ENCODE data around the gene ENPP1.

DNA sequence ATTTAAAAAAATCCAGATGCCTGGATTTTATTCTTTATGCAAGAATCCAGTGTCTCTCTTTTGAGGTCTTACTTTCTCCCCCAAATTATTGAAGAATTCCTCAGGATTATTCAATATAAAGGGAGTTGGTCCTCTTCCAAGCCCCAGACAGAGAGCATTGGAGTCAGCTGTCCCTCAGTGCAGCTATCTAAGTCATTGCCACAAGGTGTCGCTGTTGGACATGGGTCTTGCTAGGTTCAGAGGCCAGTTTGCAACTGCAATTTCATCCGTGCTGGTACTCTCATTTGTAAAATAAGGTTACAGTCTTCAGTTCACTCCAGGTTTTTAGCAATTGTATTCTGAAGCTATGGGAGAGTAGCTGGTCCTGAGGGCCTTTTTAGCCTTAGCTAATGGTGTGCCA is 115.5 kb downstream of the ENPP1 start:
- TF ChIP-seq, protein P1, sequence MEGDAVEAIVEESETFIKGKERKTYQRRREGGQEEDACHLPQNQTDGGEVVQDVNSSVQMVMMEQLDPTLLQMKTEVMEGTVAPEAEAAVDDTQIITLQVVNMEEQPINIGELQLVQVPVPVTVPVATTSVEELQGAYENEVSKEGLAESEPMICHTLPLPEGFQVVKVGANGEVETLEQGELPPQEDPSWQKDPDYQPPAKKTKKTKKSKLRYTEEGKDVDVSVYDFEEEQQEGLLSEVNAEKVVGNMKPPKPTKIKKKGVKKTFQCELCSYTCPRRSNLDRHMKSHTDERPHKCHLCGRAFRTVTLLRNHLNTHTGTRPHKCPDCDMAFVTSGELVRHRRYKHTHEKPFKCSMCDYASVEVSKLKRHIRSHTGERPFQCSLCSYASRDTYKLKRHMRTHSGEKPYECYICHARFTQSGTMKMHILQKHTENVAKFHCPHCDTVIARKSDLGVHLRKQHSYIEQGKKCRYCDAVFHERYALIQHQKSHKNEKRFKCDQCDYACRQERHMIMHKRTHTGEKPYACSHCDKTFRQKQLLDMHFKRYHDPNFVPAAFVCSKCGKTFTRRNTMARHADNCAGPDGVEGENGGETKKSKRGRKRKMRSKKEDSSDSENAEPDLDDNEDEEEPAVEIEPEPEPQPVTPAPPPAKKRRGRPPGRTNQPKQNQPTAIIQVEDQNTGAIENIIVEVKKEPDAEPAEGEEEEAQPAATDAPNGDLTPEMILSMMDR (conservative IDR thresholded peaks at IDR 0.05) = peak; percentile 86
- no peak for TF ChIP-seq ZFX (IDR thresholded peaks at IDR 0.05)
